Vagina (tissue), 2 donors: ENCODE data around the gene ZNF296. TPM values are rescaled to one million over a fixed set of nuclear protein-coding genes. Genes with fewer than 3 reads are reported as not detected.

Source experiments
- DNase-seq, 2 donors: peaks; one replicate each; pipeline ENCODE4 v3.0.0-alpha.2; 2017; ENCODE audit errors: extremely low spot score in 2 of 2
- H3K27ac ChIP-seq: fragments of 200-600 bp; sonication (generic); one replicate; pipeline ENCODE4 v1.5.1; 2019
- H3K27me3 ChIP-seq: fragments of 200-600 bp; sonication (generic); one replicate; pipeline ENCODE4 v1.5.1; 2019
- H3K36me3 ChIP-seq, 2 donors: fragments of 200-600 bp; sonication (generic); one replicate each; pipeline ENCODE4 v1.5.1; 2017 to 2019
- H3K4me1 ChIP-seq: fragments of 200-600 bp; sonication (generic); one replicate; pipeline ENCODE4 v1.5.1; 2019
- H3K4me3 ChIP-seq, 2 donors: fragments of 200-600 bp; sonication (generic); 1 replicate in 1 of 2; 2 replicates in 1 of 2; pipeline ENCODE4 v1.5.1; 2016 to 2019
- H3K9me3 ChIP-seq: fragments of 200-600 bp; sonication (generic); one replicate; pipeline ENCODE4 v1.5.1; 2019
- POLR2A ChIP-seq, 2 donors: fragments of 450-650 bp; IDR thresholded peaks; one replicate each; pipeline ENCODE4 v1.6.1; 2017; ENCODE audit warnings: antibody characterized with exemption in 2 of 2, mild to moderate bottlenecking in 2 of 2, moderate library complexity in 2 of 2
- POLR2AphosphoS5 ChIP-seq, 2 donors: sonication (generic); formaldehyde crosslinking; IDR thresholded peaks; one replicate each; pipeline ENCODE4 v1.9.0; 2017; ENCODE audit warnings: antibody characterized with exemption in 2 of 2, mild to moderate bottlenecking in 2 of 2, low read depth in 1 of 2; ENCODE audit not compliant: insufficient read depth in 1 of 2
- intact Hi-C: fragments of 100-400 bp; cut with DNase I; formaldehyde crosslinking; loops from one replicate; pipeline ENCODE4 v1.15.1; 2023
- total RNA-seq: library from RNA; depleted of rRNA; stranded (reverse); fragments of >200 nt; gene quantifications from one replicate; pipeline ENCODE4 v1.2.3, GENCODE V29; 2016
- TF ChIP-seq, protein P1 (sequence below), 3 experiments: fragments of 450-650 bp in 2 of 3; fragments of 200-600 bp in 1 of 3; sonication (generic) in 1 of 3; IDR thresholded peaks; one replicate each; pipeline ENCODE4 v1.5.1; 2017 to 2019; ENCODE audit warnings: antibody characterized with exemption in 3 of 3, mild to moderate bottlenecking in 2 of 3, moderate library complexity in 2 of 3

ZNF296 gene
- total RNA-seq, 1 donor from 2014 or later: 5.6 TPM

DNA sequence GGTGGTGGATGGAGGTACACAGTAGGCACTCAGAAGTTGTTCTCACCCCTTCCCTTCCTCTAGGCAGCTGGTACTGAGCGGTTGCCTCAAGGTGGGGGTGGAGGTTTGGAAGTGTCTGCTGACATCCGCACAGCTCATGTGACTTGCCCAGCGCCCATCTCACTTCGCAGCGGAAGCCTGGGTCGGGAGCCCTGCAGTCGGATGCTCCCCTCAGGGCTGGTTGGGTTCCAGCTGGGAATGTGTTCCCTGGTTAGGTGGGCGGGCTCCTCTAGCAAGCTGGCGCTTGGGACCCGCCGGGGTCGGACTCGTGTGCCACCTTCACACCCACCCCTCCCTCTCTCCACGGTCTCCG, 26.9 kb upstream of the ZNF296 start:
- no peaks in the 10 kb centered on the region for H3K9me3 ChIP-seq
- intact Hi-C loops: no loop called here
- H3K27me3 ChIP-seq: no peaks in the 10 kb centered on the region
- no peak for DNase-seq
- H3K4me3 ChIP-seq: peak overlapping the region; percentile 19 to 32
- no peaks in the 10 kb centered on the region for H3K36me3 ChIP-seq
- peaks cover 68% of the 10 kb centered on the region for H3K4me1 ChIP-seq
- TF ChIP-seq POLR2A (IDR thresholded peaks at IDR 0.05) (no peak), POLR2AphosphoS5 (IDR thresholded peaks at IDR 0.05; ENCODE audit: insufficient read depth in 1 of 2, low read depth in 1 of 2) (no peak)
- TF ChIP-seq, protein P1, sequence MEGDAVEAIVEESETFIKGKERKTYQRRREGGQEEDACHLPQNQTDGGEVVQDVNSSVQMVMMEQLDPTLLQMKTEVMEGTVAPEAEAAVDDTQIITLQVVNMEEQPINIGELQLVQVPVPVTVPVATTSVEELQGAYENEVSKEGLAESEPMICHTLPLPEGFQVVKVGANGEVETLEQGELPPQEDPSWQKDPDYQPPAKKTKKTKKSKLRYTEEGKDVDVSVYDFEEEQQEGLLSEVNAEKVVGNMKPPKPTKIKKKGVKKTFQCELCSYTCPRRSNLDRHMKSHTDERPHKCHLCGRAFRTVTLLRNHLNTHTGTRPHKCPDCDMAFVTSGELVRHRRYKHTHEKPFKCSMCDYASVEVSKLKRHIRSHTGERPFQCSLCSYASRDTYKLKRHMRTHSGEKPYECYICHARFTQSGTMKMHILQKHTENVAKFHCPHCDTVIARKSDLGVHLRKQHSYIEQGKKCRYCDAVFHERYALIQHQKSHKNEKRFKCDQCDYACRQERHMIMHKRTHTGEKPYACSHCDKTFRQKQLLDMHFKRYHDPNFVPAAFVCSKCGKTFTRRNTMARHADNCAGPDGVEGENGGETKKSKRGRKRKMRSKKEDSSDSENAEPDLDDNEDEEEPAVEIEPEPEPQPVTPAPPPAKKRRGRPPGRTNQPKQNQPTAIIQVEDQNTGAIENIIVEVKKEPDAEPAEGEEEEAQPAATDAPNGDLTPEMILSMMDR (IDR thresholded peaks at IDR 0.05): no peak
- peak overlapping the region; percentile 70 for H3K27ac ChIP-seq

DNA sequence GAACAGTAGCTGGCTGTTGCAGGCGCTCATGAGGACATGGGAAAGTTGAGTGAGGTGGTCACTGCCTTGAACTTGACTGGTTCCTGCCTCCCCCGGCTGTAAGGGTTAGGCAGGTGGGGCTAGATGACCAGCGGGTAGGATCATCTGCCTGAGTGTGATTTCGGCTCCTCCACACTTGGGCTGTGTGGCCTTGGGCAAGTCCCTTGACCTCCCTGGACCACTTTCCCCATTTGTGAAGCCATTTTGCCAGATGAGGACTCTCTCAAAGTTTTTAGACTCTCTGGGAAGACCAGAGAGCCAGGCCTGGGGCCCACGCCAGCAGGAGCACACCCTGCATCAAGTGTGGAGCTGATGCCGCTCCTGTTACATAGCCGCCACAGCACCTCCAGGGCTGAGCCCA, 26.2 kb upstream of the ZNF296 start:
- no peak for DNase-seq
- intact Hi-C loops: no loop called here
- H3K36me3 ChIP-seq: no peaks in the 10 kb centered on the region
- TF ChIP-seq POLR2AphosphoS5 (IDR thresholded peaks at IDR 0.05; ENCODE audit: insufficient read depth in 1 of 2, low read depth in 1 of 2): no peak
- H3K27ac ChIP-seq: peak overlapping the region; percentile 70
- no peaks in the 10 kb centered on the region for H3K9me3 ChIP-seq
- no peak overlapping the region for H3K4me3 ChIP-seq
- no peaks in the 10 kb centered on the region for H3K27me3 ChIP-seq
- peaks cover 74% of the 10 kb centered on the region for H3K4me1 ChIP-seq

DNA sequence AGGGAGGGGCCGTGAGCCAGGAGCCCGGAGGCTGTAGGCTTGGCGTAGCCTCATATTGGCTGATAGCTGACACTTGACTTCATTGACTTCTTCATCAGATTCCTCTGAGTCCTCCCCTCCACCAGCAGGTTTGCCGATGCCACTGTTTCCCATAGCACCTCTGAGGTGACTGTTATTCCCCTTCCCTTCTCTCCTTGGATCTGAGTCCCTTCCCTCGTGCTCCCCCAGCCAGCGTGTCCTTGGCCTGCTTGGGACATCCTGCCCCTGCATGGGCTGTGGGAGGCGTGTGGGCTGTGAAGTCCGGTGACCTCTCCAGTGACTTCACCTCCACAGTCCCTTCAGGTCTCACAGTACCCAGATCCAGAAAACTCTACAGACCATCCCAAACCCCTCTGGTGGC, 25.5 kb upstream of the ZNF296 start:
- intact Hi-C loops: no loop called here
- Histone ChIP-seq H3K9me3 (no peaks in the 10 kb centered on the region), H3K4me1 (peaks cover 81% of the 10 kb centered on the region), H3K27ac (no peak overlapping the region), H3K4me3 (no peak overlapping the region), H3K36me3 (no peaks in the 10 kb centered on the region), H3K27me3 (no peaks in the 10 kb centered on the region)
- DNase-seq: no peak
- TF ChIP-seq POLR2A (IDR thresholded peaks at IDR 0.05) (no peak), POLR2AphosphoS5 (IDR thresholded peaks at IDR 0.05; ENCODE audit: insufficient read depth in 1 of 2, low read depth in 1 of 2) (no peak)
- TF ChIP-seq, protein P1 (IDR thresholded peaks at IDR 0.05): no peak

DNA sequence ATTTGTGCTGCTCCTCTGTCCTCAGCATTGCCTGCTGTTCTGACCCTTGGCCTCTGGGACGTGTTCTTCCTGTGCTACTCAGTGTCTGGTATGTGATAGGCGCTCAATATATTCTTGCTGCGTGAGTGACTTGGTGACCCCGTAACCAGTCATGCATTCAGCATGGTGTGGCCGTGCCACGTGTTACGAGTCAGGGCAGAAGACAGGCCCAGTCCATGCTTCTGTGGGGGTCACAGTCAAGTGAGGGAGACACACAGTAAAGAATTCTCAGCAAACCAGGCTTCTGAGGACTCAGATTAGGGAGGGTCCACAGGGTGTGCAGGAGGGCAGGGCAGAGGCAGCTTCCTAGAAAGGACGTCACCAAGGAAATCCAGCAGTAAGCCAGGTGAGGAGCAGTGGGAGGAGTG, 24.6 kb upstream of the ZNF296 start:
- Histone ChIP-seq H3K9me3 (no peaks in the 10 kb centered on the region), H3K4me1 (peaks cover 91% of the 10 kb centered on the region), H3K4me3 (no peak overlapping the region), H3K36me3 (no peaks in the 10 kb centered on the region), H3K27me3 (no peaks in the 10 kb centered on the region), H3K27ac (no peak overlapping the region)
- no peak for DNase-seq
- intact Hi-C loops: no loop called here
- TF ChIP-seq, protein P1 (IDR thresholded peaks at IDR 0.05): no peak
- TF ChIP-seq POLR2A (IDR thresholded peaks at IDR 0.05) (no peak), POLR2AphosphoS5 (IDR thresholded peaks at IDR 0.05; ENCODE audit: insufficient read depth in 1 of 2, low read depth in 1 of 2) (no peak)

DNA sequence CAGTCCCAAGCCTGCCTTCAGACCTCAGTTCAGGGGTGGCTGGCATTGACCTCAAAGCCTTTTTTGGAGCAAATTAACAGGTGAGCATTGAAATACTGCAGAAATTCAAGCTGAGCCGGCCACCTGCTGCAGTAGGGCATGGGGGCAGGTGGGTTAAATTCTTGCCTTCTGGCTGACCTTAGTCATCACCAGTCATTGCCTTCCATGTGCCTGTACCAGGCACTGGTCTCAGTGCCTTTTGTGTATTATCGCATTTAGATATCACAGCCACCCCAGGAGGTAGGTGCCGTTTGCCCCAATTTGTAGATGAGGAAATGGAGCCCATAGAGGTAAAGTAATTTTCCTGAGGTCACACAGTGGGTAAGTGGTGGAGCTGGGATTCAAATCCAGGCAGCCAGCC, 23.9 kb upstream of the ZNF296 start:
- no peak for DNase-seq
- no peaks in the 10 kb centered on the region for H3K27me3 ChIP-seq
- peak overlapping the region; percentile 88 for H3K27ac ChIP-seq
- H3K36me3 ChIP-seq: no peaks in the 10 kb centered on the region
- H3K4me3 ChIP-seq: no peak overlapping the region
- TF ChIP-seq POLR2AphosphoS5 (IDR thresholded peaks at IDR 0.05; ENCODE audit: insufficient read depth in 1 of 2, low read depth in 1 of 2): no peak
- no peak for TF ChIP-seq POLR2A (IDR thresholded peaks at IDR 0.05)
- TF ChIP-seq, protein P1 (IDR thresholded peaks at IDR 0.05): no peak
- H3K4me1 ChIP-seq: peaks cover 97% of the 10 kb centered on the region
- H3K9me3 ChIP-seq: no peaks in the 10 kb centered on the region
- intact Hi-C loops: no loop called here
